HepG2 (cell line): ENCODE measurements around the gene SEMA3F. TPM values are rescaled to one million over a fixed set of nuclear protein-coding genes. Genes with fewer than 3 reads are reported as not detected.

ENCODE experiments used
- ELF4 ChIP-seq: sonication (generic); formaldehyde crosslinking; IDR thresholded peaks from 2 replicates; pipeline ENCODE4 v1.5.0; 2020; ENCODE audit warnings: missing genetic modification reagents, mild to moderate bottlenecking, moderate library complexity, borderline replicate concordance
- KDM1A ChIP-seq: IDR thresholded peaks from 2 replicates; pipeline ENCODE4 v1.6.1; 2016; ENCODE audit warnings: missing compliant biosample characterization
- MXD4 ChIP-seq: IDR thresholded peaks from 2 replicates; pipeline ENCODE4 v1.6.1; 2016; ENCODE audit warnings: mild to moderate bottlenecking, missing biosample characterization, missing genetic modification reagents
- PHF8 ChIP-seq: sonication (generic); formaldehyde crosslinking; IDR thresholded peaks from 2 replicates; pipeline ENCODE4 v1.5.0; 2020; ENCODE audit warnings: missing genetic modification reagents
- SMARCC2 ChIP-seq: fragments of 450-650 bp; IDR thresholded peaks from 2 replicates; pipeline ENCODE4 v1.6.1; 2017; ENCODE audit warnings: antibody characterized with exemption, mild to moderate bottlenecking
- SMYD3 ChIP-seq: sonication (generic); formaldehyde crosslinking; IDR thresholded peaks from 2 replicates; pipeline ENCODE4 v1.8.1; 2023; ENCODE audit warnings: mild to moderate bottlenecking, missing genetic modification reagents
- SNAPC2 ChIP-seq: sonication (generic); formaldehyde crosslinking; IDR thresholded peaks from 2 replicates; pipeline ENCODE4 v1.8.1; 2022; ENCODE audit warnings: mild to moderate bottlenecking, missing genetic modification reagents
- TCF7 ChIP-seq: sonication (generic); IDR thresholded peaks from 2 replicates; pipeline ENCODE4 v1.6.1; 2016; ENCODE audit warnings: antibody characterized with exemption, low read depth
- TEAD3 ChIP-seq: optimal IDR thresholded peaks from 2 replicates; pipeline ENCODE3; 2016; ENCODE audit warnings: borderline replicate concordance
- ZNF230 ChIP-seq: sonication (generic); formaldehyde crosslinking; IDR thresholded peaks from 2 replicates; pipeline ENCODE4 v1.4.0; 2020; ENCODE audit warnings: mild to moderate bottlenecking, missing genetic modification reagents
- ZNF253 ChIP-seq: sonication (generic); formaldehyde crosslinking; IDR thresholded peaks from 2 replicates; pipeline ENCODE4 v1.8.0; 2022; ENCODE audit warnings: mild to moderate bottlenecking, missing genetic modification reagents, borderline replicate concordance
- ZNF367 ChIP-seq: sonication (generic); formaldehyde crosslinking; IDR thresholded peaks from 2 replicates; pipeline ENCODE4 v1.4.0; 2020; ENCODE audit warnings: missing genetic modification reagents, borderline replicate concordance
- ZNF441 ChIP-seq: sonication (generic); formaldehyde crosslinking; IDR thresholded peaks from 2 replicates; pipeline ENCODE4 v1.7.0; 2021; ENCODE audit warnings: missing genetic modification reagents, borderline replicate concordance
- ZNF543 ChIP-seq: sonication (generic); formaldehyde crosslinking; IDR thresholded peaks from 2 replicates; pipeline ENCODE4 v1.4.0; 2020; ENCODE audit warnings: mild to moderate bottlenecking, missing genetic modification reagents
- ZNF547 ChIP-seq: sonication (generic); formaldehyde crosslinking; IDR thresholded peaks from 2 replicates; pipeline ENCODE4 v1.5.1; 2020; ENCODE audit warnings: mild to moderate bottlenecking, missing genetic modification reagents
- ZNF607 ChIP-seq: sonication (generic); formaldehyde crosslinking; IDR thresholded peaks from 2 replicates; pipeline ENCODE4 v1.5.1; 2020; ENCODE audit warnings: missing genetic modification reagents, mild to moderate bottlenecking, borderline replicate concordance
- ZNF766 ChIP-seq: sonication (generic); formaldehyde crosslinking; IDR thresholded peaks from 2 replicates; pipeline ENCODE4 v1.5.0; 2020; ENCODE audit warnings: missing genetic modification reagents, borderline replicate concordance
- ZSCAN29 ChIP-seq: sonication (generic); formaldehyde crosslinking; conservative IDR thresholded peaks from 2 replicates; pipeline ENCODE4 v1.4.0; 2020; ENCODE audit warnings: mild to moderate bottlenecking, missing genetic modification reagents
- polyA plus RNA-seq, 8 experiments: library from polyadenylated mRNA; depleted of rRNA in 3 of 8; stranded (reverse) in 7 of 8; unstranded in 1 of 8; fragments of >200 nt; fragmentation: Illumina TruSeq in 4 of 8; extraction: Trizol in 4 of 8; gene quantifications; 2 replicates each; pipeline versions ENCODE4 v1.2.1 to v1.2.3, GENCODE V29; 2011 to 2016; ENCODE audit warnings: low read depth in 4 of 8, missing spikeins in 1 of 8, mixed read lengths in 1 of 8; ENCODE audit not compliant: insufficient read depth in 1 of 8
- total RNA-seq, 5 experiments: library from RNA; depleted of rRNA; stranded (reverse); fragments of >200 nt; fragmentation: Illumina TruSeq; extraction: Trizol; gene quantifications; 2 replicates each; pipeline ENCODE4 v1.2.3, GENCODE V29; 2016; ENCODE audit warnings: low read depth in 1 of 5
- TF ChIP-seq, protein P1 (sequence below): sonication (generic); formaldehyde crosslinking; IDR thresholded peaks from 2 replicates; pipeline ENCODE4 v1.4.0; 2020; ENCODE audit warnings: mild to moderate bottlenecking, missing genetic modification reagents
- TF ChIP-seq, protein P2 (sequence below): sonication (generic); formaldehyde crosslinking; IDR thresholded peaks from 2 replicates; pipeline ENCODE4 v1.4.0; 2020; ENCODE audit warnings: low read depth, missing genetic modification reagents
- TF ChIP-seq, protein P3 (sequence below): sonication (generic); formaldehyde crosslinking; conservative IDR thresholded peaks from 2 replicates; pipeline ENCODE4 v1.4.0; 2020; ENCODE audit warnings: missing genetic modification reagents
- TF ChIP-seq, protein P4 (sequence below): IDR thresholded peaks from 2 replicates; pipeline ENCODE4 v1.6.1; 2016; ENCODE audit warnings: control low read depth
- TF ChIP-seq, protein P5 (sequence below): sonication (generic); formaldehyde crosslinking; IDR thresholded peaks from 2 replicates; pipeline ENCODE4 v1.8.0; 2022; ENCODE audit warnings: missing genetic modification reagents, low read depth, mild to moderate bottlenecking, borderline replicate concordance

Gene SEMA3F
- total and polyA plus RNA-seq, 2 of the 13 experiments (the other 11 are each of a cell fraction or from before 2014, with no cell fraction given), result 7.6 to 17.2 TPM

DNA sequence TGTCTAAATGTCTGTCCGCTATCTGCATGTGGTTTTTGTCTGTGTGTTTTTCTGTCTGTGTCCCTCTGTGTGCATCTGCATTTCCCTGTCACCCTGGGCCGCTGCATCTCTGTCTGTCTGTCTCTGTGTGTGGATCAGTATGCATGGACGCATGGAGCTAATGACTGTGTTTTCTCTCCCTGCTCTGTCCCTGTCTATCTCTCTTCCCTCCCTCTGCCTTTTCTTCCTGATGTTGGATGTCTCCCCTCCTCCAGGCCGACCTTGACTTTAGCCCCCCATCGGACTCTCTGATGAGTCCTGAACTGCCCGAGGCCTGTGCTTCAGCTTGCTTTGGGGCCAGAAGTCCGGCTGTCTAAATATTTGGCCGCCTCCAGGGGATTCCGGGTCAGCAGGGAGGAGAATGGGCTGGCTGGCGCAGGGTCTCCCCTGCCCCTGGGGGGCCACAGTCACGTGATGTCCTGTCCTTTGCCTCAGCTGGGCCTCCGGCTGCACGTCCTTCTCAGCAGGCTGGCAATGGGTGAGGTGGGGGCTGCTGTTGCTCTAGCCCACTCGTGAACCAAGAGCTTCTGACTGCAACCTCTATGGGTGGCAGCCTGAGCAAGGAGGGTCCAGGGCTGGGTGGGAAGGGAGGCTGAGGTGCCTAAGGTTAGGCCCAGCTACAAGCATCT is 53.7 kb downstream of the SEMA3F start (continued):
- TF ChIP-seq, protein P1, sequence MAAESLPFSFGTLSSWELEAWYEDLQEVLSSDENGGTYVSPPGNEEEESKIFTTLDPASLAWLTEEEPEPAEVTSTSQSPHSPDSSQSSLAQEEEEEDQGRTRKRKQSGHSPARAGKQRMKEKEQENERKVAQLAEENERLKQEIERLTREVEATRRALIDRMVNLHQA (CRISPR knock-in tag), result no peak
- TF ChIP-seq SNAPC2 (CRISPR knock-in tag), result 0 out of 2 replicates have a peak, but pooled peaks have one; percentile 87
- 0 out of 2 replicates have a peak, but pooled peaks have one; percentile 58 for TF ChIP-seq ZNF367 (CRISPR knock-in tag)
- TF ChIP-seq, protein P2, sequence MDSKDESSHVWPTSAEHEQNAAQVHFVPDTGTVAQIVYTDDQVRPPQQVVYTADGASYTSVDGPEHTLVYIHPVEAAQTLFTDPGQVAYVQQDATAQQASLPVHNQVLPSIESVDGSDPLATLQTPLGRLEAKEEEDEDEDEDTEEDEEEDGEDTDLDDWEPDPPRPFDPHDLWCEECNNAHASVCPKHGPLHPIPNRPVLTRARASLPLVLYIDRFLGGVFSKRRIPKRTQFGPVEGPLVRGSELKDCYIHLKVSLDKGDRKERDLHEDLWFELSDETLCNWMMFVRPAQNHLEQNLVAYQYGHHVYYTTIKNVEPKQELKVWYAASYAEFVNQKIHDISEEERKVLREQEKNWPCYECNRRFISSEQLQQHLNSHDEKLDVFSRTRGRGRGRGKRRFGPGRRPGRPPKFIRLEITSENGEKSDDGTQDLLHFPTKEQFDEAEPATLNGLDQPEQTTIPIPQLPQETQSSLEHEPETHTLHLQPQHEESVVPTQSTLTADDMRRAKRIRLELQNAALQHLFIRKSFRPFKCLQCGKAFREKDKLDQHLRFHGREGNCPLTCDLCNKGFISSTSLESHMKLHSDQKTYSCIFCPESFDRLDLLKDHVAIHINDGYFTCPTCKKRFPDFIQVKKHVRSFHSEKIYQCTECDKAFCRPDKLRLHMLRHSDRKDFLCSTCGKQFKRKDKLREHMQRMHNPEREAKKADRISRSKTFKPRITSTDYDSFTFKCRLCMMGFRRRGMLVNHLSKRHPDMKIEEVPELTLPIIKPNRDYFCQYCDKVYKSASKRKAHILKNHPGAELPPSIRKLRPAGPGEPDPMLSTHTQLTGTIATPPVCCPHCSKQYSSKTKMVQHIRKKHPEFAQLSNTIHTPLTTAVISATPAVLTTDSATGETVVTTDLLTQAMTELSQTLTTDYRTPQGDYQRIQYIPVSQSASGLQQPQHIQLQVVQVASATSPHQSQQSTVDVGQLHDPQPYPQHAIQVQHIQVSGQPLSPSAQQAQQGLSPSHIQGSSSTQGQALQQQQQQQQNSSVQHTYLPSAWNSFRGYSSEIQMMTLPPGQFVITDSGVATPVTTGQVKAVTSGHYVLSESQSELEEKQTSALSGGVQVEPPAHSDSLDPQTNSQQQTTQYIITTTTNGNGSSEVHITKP (CRISPR knock-in tag), result no peak
- TF ChIP-seq SMARCC2, result no peak
- TF ChIP-seq KDM1A, result no peak
- peak; percentile 76; the same call in 1 of the 2 replicates for TF ChIP-seq ZNF543
- TF ChIP-seq TEAD3, result peak; percentile 73
- TF ChIP-seq, protein P3, sequence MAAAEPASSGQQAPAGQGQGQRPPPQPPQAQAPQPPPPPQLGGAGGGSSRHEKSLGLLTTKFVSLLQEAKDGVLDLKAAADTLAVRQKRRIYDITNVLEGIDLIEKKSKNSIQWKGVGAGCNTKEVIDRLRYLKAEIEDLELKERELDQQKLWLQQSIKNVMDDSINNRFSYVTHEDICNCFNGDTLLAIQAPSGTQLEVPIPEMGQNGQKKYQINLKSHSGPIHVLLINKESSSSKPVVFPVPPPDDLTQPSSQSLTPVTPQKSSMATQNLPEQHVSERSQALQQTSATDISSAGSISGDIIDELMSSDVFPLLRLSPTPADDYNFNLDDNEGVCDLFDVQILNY (CRISPR knock-in tag), result no peak
- TF ChIP-seq ELF4 (CRISPR knock-in tag), result no peak
- TF ChIP-seq MXD4 (CRISPR knock-in tag), result 0 out of 2 replicates have a peak, but pooled peaks have one; percentile 21
- TF ChIP-seq TCF7, result peak; percentile 85
- TF ChIP-seq ZNF607, result peak; percentile 13; the same call in 1 of the 2 replicates
- peak; percentile 60; the same call in 1 of the 2 replicates for TF ChIP-seq PHF8 (CRISPR knock-in tag)
- 0 out of 2 replicates have a peak, but pooled peaks have one; percentile 11 for TF ChIP-seq ZNF230
- TF ChIP-seq SMYD3, result peak; percentile 75
- 0 out of 2 replicates have a peak, but pooled peaks have one; percentile 79 for TF ChIP-seq ZNF766 (CRISPR knock-in tag)
- TF ChIP-seq, protein P4, sequence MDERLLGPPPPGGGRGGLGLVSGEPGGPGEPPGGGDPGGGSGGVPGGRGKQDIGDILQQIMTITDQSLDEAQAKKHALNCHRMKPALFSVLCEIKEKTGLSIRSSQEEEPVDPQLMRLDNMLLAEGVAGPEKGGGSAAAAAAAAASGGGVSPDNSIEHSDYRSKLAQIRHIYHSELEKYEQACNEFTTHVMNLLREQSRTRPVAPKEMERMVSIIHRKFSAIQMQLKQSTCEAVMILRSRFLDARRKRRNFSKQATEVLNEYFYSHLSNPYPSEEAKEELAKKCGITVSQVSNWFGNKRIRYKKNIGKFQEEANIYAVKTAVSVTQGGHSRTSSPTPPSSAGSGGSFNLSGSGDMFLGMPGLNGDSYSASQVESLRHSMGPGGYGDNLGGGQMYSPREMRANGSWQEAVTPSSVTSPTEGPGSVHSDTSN (CRISPR knock-in tag), result no peak
- TF ChIP-seq ZNF547 (CRISPR knock-in tag), result peak; percentile 74; the same call in 1 of the 2 replicates
- TF ChIP-seq, protein P5, sequence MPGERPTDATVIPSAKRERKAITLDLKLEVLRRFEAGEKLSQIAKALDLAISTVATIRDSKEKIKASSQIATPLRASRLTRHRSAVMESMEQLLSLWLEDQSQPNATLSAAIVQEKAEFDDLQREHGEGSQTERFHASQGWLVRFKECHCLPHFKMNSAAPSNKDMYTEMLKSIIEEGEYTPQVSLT (CRISPR knock-in tag), result no peak
- no peak for TF ChIP-seq ZNF441 (CRISPR knock-in tag)
- TF ChIP-seq ZSCAN29 (CRISPR knock-in tag), result no peak; the same call in 1 of the 2 replicates
- TF ChIP-seq ZNF253 (CRISPR knock-in tag), result no peak
